CD4-positive, alpha-beta T cell treated with Interleukin-15 for 4 hours (primary cell): ENCODE results near the gene IQSEC2.

ENCODE experiments used
- DNase-seq: peaks from one replicate; pipeline ENCODE4 v3.0.0-alpha.2; 2020; ENCODE audit warnings: low spot score

Gene IQSEC2

GRCh38 chrX:53281321-53281822, at the start of gene IQSEC2:
IQSEC2 (minus strand) TSS chrX:53281584.
- DNase-seq, result no peak

GRCh38 chrX:53330331-53330730, 48.9 kb upstream of the IQSEC2 start:
- no peak for DNase-seq

GRCh38 chrX:53324803-53325202, 43.4 kb upstream of the IQSEC2 start:
- DNase-seq, result no peak

- DNase-seq, result no peak
These were observed 42.7 kb upstream of the IQSEC2 start for GRCh38 chrX:53324085-53324484.

- DNase-seq, result no peak
These were observed 41.8 kb upstream of the IQSEC2 start for GRCh38 chrX:53323196-53323595.

- DNase-seq, result no peak
These were observed 40.6 kb upstream of the IQSEC2 start for GRCh38 chrX:53321943-53322497.

- DNase-seq, result no peak
These were observed 40.0 kb upstream of the IQSEC2 start for GRCh38 chrX:53321230-53321942.

GRCh38 chrX:53320543-53321229, 39.3 kb upstream of the IQSEC2 start:
- peak; percentile 2 for DNase-seq

GRCh38 chrX:53319614-53320542, 38.5 kb upstream of the IQSEC2 start:
- DNase-seq, result no peak

GRCh38 chrX:53318766-53319353, 37.5 kb upstream of the IQSEC2 start:
- DNase-seq, result no peak

GRCh38 chrX:53317365-53318069, 36.1 kb upstream of the IQSEC2 start:
- peak; percentile 65 for DNase-seq

GRCh38 chrX:53316860-53317237, 35.5 kb upstream of the IQSEC2 start:
- no peak for DNase-seq

- DNase-seq, result no peak
These were observed 34.9 kb upstream of the IQSEC2 start for GRCh38 chrX:53316111-53316859.

- no peak for DNase-seq
These were observed 32.3 kb upstream of the IQSEC2 start for GRCh38 chrX:53313728-53314105.

GRCh38 chrX:53312946-53313727, 31.8 kb upstream of the IQSEC2 start:
- peak; percentile 55 for DNase-seq

- DNase-seq, result no peak
These were observed 28.5 kb upstream of the IQSEC2 start for GRCh38 chrX:53309837-53310236.

- DNase-seq, result no peak
These were observed 27.5 kb upstream of the IQSEC2 start for GRCh38 chrX:53308836-53309235.

- no peak for DNase-seq
These were observed 24.9 kb upstream of the IQSEC2 start for GRCh38 chrX:53305996-53306937.
